Kidney epithelial cell (primary cell): ENCODE results near the gene EFHC1. TPM values are rescaled to one million over a fixed set of nuclear protein-coding genes. Genes with fewer than 3 reads are reported as not detected.

Experiments
- DNase-seq: peaks from one replicate; pipeline ENCODE4 v3.0.0-alpha.2; 2010; ENCODE audit warnings: low read depth
- H3K27me3 ChIP-seq: 2 replicates; pipeline ENCODE4 v1.6.0; 2011; ENCODE audit warnings: low read length; ENCODE audit not compliant: control insufficient read depth, insufficient read depth
- H3K36me3 ChIP-seq: 2 replicates; pipeline ENCODE4 v1.5.1; 2011; ENCODE audit warnings: low read length; ENCODE audit not compliant: control insufficient read depth, insufficient read depth
- H3K4me3 ChIP-seq: 2 replicates; pipeline ENCODE4 v1.5.1; 2011; ENCODE audit warnings: low read depth, mild to moderate bottlenecking, control low read depth, low read length
- CTCF ChIP-seq: IDR thresholded peaks from 2 replicates; pipeline ENCODE4 v1.5.1; 2011; ENCODE audit warnings: mild to moderate bottlenecking, moderate library complexity, low read length, control low read depth, inconsistent platforms; ENCODE audit not compliant: insufficient read depth, poor library complexity, severe bottlenecking
- total RNA-seq: library from RNA; depleted of rRNA; stranded (reverse); fragments of >200 nt; gene quantifications from 2 replicates; pipeline ENCODE4 v1.2.3, GENCODE V29; 2015

Gene EFHC1
- total RNA-seq, 1 donor from 2014 or later, result 22.9 TPM

GRCh38 chr6:52555518-52556233 lies 135.5 kb downstream of the EFHC1 start:
- H3K27me3 ChIP-seq, result no peaks in the 10 kb centered on the region
- no peak for DNase-seq
- no peak for TF ChIP-seq CTCF

GRCh38 chr6:52557389-52558265 lies 137.5 kb downstream of the EFHC1 start:
- Histone ChIP-seq H3K4me3 (no peak overlapping the region), H3K27me3 (no peaks in the 10 kb centered on the region), H3K36me3 (no peaks in the 10 kb centered on the region)
- DNase-seq, result no peak
- no peak for TF ChIP-seq CTCF

More at GRCh38 chr6:52555518-52556233, 135.5 kb downstream of the EFHC1 start:
- H3K36me3 ChIP-seq, result no peaks in the 10 kb centered on the region
- no peak overlapping the region for H3K4me3 ChIP-seq

- TF ChIP-seq CTCF, result no peak
- no peak for DNase-seq
Observed at GRCh38 chr6:52558266-52559000, 138.3 kb downstream of the EFHC1 start.

GRCh38 chr6:52560462-52560861 lies 140.3 kb downstream of the EFHC1 start:
- Histone ChIP-seq H3K4me3 (no peak overlapping the region), H3K27me3 (no peaks in the 10 kb centered on the region), H3K36me3 (no peaks in the 10 kb centered on the region)
- no peak for TF ChIP-seq CTCF
- no peak for DNase-seq

More at GRCh38 chr6:52558266-52559000, 138.3 kb downstream of the EFHC1 start:
- no peaks in the 10 kb centered on the region for H3K36me3 ChIP-seq
- no peaks in the 10 kb centered on the region for H3K27me3 ChIP-seq
- no peak overlapping the region for H3K4me3 ChIP-seq

GRCh38 chr6:52562911-52563310 lies 142.8 kb downstream of the EFHC1 start:
- no peaks in the 10 kb centered on the region for H3K36me3 ChIP-seq
- H3K27me3 ChIP-seq, result no peaks in the 10 kb centered on the region
- no peak overlapping the region for H3K4me3 ChIP-seq
- TF ChIP-seq CTCF, result no peak
- DNase-seq, result no peak
